Stimulated activated CD4-positive, alpha-beta T cell treated with anti-CD3 and anti-CD28 coated beads, Interleukin-4, amount 100 ng/mL, for 4 hours (primary cell): Measurements from ENCODE around the gene XBP1.
"Not testable (repeated sequence)": the region's sequence is repeated elsewhere in the genome, so short reads cannot be mapped to it uniquely, and the experiment has no call there.

Experiments used
- DNase-seq, 2 experiments: peaks; one replicate each; pipeline ENCODE4 v3.0.0-alpha.2; 2020

Gene XBP1

DNA sequence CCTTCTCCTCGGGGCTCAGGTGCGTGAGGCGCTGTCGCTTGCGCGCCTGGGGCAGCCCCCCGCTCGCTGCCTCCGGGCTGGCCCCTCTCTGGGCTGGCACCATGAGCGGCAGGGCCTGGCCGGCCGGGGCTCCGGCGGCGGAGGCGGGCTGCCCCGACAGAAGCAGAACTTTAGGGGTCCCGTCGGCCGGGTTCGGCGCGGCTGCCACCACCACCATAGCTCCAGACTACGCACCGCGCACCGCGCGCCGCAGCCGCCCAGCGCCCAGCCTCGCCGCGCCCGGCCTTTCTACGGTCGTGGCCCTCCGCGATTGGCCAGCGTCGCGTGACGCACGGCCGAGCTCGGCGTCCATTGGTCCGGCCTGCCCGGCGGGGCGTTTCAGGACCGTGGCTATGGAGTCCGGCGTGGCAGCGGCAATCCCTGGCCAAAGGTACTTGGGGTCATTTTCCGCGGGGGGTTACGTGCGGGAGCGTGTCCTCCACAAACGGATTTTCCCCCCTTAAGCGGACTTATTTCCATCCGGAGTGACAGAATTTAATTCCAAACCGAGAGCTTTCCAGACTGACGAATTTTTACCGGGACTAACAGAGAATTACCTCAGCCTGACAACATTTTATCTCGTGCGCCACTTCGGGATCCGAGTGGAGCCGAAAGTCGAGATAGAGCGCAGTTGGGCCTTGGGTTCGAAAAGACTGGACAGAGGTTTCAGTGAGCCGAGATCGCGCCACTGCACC is at the start of gene XBP1:
TSS of gene XBP1 (minus strand) at position 262 of the 734 bp plus-strand sequence.
- peak; percentile 83 to 89 for DNase-seq

GRCh38 chr22:28846994-28847393 is 46.6 kb upstream of the XBP1 start:
- no peak for DNase-seq

- not testable (repeated sequence) for DNase-seq
Measured at GRCh38 chr22:28844277-28844676, 43.9 kb upstream of the XBP1 start.

DNA sequence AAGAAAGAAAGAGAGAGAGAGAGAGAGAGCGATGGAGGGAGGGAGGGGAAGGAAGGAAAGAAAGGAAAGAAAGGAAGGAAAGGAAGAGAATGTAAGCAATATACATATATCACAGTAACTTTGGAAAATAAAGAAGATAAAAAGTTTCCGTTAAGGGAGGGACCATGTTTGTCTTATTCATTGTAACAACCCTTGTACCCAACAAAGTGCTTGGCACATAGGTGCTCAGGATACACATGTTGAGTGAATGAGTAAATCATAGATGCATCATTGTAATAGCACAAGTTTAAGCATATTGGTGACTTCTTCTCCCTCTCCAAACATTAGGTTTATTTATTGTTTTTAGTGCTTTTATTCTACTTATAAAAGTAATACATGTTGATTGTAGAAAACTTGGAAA is 43.3 kb upstream of the XBP1 start:
- no peak for DNase-seq

DNA sequence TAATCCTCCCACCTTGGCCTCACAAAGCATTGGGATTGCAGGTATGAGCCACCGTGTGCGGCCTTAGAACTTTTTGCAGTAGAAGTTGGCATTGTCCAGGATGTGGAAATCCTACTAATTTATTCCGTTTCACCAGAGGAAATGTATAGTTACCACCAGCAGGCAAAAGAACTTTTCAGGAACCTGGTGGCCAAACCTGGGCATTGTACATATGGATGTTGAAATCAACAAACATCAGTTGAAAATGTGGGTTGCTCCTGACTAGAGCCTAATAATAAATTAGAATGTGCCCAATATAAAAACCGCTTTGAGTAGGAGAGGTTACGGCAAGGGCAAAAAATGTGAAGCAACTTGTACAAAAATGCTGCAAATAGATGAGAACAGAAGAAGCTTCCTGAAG is 40.7 kb upstream of the XBP1 start:
- DNase-seq = no peak

DNA sequence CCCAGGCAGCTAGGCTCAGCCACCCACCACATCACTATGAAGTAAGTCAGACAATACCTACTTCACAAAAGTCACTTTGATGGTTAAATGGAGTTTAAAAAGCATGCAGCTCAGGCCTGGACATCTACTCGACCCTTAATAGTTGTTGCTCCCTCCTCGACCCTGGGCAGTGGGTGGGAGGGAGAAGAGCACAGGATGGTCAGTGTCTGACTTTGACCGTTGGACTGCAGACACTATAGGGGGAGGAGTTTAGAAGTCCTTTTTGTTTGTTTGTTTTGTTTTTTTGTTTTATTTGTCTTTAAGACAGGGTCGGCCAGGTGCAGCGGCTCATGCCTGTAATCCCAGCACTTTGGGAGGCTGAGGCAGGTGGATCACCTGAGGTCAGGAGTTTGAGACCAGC is 38.6 kb upstream of the XBP1 start:
- DNase-seq = no peak

DNA sequence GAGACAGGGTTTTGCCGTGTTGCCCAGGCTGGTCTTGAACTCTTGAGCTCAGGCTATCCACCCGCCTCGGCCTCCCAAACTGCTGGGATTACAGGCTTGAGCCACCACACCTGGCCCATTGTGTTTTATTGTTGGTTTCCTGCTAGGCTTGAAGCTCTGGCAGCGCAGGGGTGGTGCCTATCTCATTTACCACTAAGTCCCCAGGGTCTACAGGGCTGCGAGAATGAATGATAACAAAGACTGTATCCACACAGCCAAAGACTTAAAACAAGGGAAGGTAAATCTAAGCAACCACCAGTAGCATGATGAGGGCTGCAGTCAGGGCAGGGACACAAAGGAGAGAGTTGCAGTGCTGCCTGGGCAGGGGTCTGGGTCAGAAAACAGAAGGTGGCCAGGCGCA is 37.3 kb upstream of the XBP1 start:
- no peak for DNase-seq

GRCh38 chr22:28835630-28836189 is 35.3 kb upstream of the XBP1 start:
- no peak for DNase-seq

- no peak for DNase-seq
Measured at GRCh38 chr22:28833276-28833923, 33.0 kb upstream of the XBP1 start.

DNA sequence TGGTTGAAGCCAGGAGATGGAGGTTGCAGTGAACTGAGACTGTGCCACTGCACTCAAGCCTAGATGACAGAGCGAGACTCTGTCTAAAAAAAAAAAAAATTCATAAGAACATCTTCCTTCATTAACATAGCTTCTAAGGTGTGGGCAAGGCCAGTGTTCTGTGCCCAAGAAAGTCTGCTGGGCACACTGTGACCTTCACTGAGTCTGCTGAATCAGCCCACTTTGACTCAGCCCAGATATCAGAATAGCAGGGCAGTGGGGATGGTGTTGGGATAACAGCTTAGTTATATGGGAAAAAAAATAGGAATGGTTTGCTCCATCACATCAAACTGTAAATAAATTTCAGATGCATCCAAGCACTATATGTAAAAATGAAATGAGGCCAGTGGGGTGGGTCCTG is 32.4 kb upstream of the XBP1 start:
- no peak for DNase-seq

GRCh38 chr22:28831140-28832072 is 31.0 kb upstream of the XBP1 start:
- DNase-seq = no peak

- DNase-seq = no peak
Measured at GRCh38 chr22:28830441-28830840, 30.1 kb upstream of the XBP1 start.

- peak; percentile 64 to 66 for DNase-seq
Measured at GRCh38 chr22:28829358-28830181, 29.2 kb upstream of the XBP1 start.

GRCh38 chr22:28826921-28827320 is 26.6 kb upstream of the XBP1 start:
- no peak for DNase-seq

- DNase-seq = not testable (repeated sequence)
Measured at GRCh38 chr22:28826430-28826829, 26.1 kb upstream of the XBP1 start.

- DNase-seq = not testable (repeated sequence)
Measured at GRCh38 chr22:28824455-28824854, 24.1 kb upstream of the XBP1 start.

GRCh38 chr22:28822930-28823551 is 22.7 kb upstream of the XBP1 start:
- DNase-seq = peak in 1 of 2 experiments; percentile 19

- DNase-seq = no peak
Measured at GRCh38 chr22:28821452-28821851, 21.1 kb upstream of the XBP1 start.

GRCh38 chr22:28820885-28821284 is 20.5 kb upstream of the XBP1 start:
- DNase-seq = no peak

DNA sequence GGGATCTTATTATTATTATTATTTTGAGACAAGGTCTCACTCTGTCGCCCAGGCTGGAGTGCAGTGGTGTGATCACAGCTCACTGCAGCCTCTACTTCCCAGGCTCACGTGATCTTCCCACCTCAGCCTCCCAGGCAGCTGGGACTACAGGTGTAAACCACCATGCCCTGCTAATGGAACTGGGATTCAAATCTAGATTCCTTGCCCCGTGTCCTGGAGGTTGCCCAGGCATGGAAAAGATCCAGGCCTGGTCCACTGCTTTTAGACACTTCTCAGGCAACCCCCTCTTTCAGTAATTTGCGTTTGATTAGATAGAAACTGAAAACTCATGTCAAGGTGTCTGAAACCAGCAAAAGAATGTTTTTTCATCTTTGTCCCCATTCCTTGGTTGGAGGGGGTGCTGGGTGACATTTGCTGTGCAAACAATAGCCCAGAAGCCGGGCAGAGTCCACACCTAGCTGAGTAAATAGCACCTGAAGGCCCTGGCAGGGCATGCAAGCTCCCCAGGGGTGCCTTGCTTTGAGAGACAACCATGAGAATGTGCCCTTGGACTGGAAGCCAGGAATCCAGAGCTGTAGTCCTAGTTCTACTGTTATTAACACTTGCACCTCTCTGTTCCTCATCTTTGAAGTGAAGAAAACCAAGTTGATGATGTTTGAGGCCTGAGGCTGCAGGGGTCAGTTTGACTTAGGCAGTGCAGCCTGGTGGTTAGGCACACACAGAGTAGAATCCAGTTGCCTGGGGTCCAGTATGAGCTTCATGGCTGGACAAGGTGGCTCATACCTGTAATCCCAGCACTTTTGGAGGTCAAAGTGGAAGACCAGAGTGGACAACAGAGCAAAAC is 19.1 kb upstream of the XBP1 start:
- no peak for DNase-seq
